ENCODE data around the gene CCDC7.
"Not testable (repeated sequence)": the region's sequence is repeated elsewhere in the genome, so short reads cannot be mapped to it uniquely, and the experiment has no call there.

Gene CCDC7

GRCh38 chr10:32540691-32541470 lies 94.9 kb downstream of the CCDC7 start:
- TF ChIP-seq, protein P1, sequence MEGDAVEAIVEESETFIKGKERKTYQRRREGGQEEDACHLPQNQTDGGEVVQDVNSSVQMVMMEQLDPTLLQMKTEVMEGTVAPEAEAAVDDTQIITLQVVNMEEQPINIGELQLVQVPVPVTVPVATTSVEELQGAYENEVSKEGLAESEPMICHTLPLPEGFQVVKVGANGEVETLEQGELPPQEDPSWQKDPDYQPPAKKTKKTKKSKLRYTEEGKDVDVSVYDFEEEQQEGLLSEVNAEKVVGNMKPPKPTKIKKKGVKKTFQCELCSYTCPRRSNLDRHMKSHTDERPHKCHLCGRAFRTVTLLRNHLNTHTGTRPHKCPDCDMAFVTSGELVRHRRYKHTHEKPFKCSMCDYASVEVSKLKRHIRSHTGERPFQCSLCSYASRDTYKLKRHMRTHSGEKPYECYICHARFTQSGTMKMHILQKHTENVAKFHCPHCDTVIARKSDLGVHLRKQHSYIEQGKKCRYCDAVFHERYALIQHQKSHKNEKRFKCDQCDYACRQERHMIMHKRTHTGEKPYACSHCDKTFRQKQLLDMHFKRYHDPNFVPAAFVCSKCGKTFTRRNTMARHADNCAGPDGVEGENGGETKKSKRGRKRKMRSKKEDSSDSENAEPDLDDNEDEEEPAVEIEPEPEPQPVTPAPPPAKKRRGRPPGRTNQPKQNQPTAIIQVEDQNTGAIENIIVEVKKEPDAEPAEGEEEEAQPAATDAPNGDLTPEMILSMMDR (conservative IDR thresholded peaks at IDR 0.05) = no peak

DNA sequence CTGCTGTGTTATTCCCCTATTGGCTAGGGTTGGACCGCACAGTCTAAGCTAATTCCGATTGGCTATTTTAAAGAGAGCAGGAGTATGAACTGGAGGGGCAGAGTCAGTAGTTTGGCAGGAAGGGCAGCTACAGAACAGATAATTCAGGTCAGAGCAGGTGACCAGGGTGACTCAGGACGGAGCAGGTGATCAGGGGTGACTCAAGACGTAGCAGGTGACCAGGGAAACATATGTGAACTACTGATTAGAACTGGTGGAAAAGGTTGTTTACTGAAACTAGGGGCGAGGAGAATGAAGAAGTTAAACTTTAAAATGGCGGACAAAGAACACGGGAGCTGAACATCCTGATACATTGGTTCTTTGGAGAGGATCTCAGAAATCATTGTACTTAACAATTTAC lies 102.3 kb downstream of the CCDC7 start:
- no peak overlapping the region for H3K27ac ChIP-seq
- TF ChIP-seq, protein P1 (conservative IDR thresholded peaks at IDR 0.05) = no peak

More at GRCh38 chr10:32540691-32541470, 94.9 kb downstream of the CCDC7 start:
- no peak overlapping the region for H3K27ac ChIP-seq

GRCh38 chr10:32556783-32557395 lies 110.9 kb downstream of the CCDC7 start:
- H3K27ac ChIP-seq = no peak overlapping the region
- TF ChIP-seq, protein P1 (conservative IDR thresholded peaks at IDR 0.05) = no peak

GRCh38 chr10:32562695-32563094 lies 116.8 kb downstream of the CCDC7 start:
- not testable (repeated sequence) for H3K27ac ChIP-seq

- TF ChIP-seq, protein P1 (conservative IDR thresholded peaks at IDR 0.05) = no peak
- no peak overlapping the region for H3K27ac ChIP-seq
These were observed 131.5 kb downstream of the CCDC7 start for GRCh38 chr10:32577448-32577847.

DNA sequence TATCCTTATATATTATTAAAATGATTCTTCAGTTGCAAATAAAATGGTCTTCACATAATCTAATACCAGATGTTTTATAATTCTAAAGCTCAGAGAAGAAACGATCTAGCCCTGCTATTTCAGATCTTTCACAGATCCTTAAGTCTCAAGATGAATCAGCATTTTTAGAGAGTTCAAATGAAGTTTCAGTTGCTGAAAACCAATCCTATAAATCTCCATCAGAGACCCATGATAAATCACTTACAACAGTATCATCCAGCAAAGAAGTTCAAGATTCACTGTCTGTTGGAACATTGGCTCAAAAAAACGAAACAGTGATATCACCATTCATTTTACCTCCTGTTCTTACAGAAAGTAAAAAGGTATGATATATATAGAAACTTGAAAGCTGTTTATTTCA lies 137.0 kb downstream of the CCDC7 start:
- H3K27ac ChIP-seq = no peak overlapping the region
- TF ChIP-seq, protein P1 (conservative IDR thresholded peaks at IDR 0.05) = no peak

- not testable (repeated sequence) for H3K27ac ChIP-seq
These were observed 152.1 kb downstream of the CCDC7 start for GRCh38 chr10:32598022-32598421.

- no peak overlapping the region for H3K27ac ChIP-seq
- TF ChIP-seq, protein P1 (conservative IDR thresholded peaks at IDR 0.05) = no peak
These were observed 154.4 kb downstream of the CCDC7 start for GRCh38 chr10:32600317-32600716.

DNA sequence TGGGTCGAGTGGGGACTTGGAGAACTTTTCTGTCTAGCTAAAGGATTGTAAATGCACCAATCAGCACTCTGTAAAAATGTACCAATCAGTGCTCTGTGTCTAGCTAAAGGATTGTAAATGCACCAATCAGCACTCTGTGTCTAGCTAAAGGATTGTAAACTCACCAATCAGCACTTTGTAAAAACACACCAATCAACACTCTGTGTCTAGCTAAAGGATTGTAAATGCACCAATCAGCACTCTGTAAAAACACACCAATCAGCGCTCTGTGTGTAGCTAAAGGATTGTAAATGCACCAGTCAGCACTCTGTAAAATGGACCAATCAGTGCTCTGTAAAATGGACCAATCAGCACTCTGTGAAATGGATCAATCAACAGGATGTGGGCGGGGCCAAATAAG lies 155.6 kb downstream of the CCDC7 start:
- H3K27ac ChIP-seq = not testable (repeated sequence)

All from VCaP (cell line).